Measurements from ENCODE around the gene NALCN.

NALCN gene

DNA sequence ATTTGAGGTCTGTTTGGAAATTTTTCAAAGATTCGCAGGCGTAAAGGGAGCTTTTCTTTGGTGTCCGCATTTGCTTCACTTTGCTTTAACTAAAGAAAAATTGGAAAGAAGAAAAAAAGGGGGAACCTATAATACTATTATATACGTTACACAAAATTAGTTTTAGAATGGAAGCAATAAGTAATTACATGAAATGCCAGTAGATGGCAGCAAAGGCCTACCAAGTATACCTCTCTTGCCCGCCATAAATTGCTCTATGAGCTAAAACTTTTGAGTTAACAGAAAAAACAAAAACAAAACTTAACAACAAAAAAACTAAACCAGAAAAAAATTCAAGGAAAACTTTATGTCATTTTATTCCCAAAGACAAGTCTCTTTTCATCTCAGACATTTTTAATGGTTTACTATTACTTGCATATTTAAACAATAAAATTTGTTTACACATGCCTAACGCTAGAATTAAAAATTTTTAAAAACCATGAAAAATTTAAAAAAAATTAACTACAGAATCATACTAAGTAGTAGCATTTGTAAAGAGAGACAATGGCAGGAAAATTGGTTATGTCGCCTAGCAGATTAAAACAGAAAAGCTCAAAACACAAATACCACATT lies 271.4 kb downstream of the NALCN start:
- TF ChIP-seq EZH2 (IDR thresholded peaks at IDR 0.05; ENCODE audit: borderline replicate concordance, low read depth, low read length, severe bottlenecking): no peak
- TF ChIP-seq, protein P1, sequence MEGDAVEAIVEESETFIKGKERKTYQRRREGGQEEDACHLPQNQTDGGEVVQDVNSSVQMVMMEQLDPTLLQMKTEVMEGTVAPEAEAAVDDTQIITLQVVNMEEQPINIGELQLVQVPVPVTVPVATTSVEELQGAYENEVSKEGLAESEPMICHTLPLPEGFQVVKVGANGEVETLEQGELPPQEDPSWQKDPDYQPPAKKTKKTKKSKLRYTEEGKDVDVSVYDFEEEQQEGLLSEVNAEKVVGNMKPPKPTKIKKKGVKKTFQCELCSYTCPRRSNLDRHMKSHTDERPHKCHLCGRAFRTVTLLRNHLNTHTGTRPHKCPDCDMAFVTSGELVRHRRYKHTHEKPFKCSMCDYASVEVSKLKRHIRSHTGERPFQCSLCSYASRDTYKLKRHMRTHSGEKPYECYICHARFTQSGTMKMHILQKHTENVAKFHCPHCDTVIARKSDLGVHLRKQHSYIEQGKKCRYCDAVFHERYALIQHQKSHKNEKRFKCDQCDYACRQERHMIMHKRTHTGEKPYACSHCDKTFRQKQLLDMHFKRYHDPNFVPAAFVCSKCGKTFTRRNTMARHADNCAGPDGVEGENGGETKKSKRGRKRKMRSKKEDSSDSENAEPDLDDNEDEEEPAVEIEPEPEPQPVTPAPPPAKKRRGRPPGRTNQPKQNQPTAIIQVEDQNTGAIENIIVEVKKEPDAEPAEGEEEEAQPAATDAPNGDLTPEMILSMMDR (IDR thresholded peaks at IDR 0.05; ENCODE audit: borderline replicate concordance, extremely low read depth, low read length, poor library complexity, severe bottlenecking): peak; percentile 78

DNA sequence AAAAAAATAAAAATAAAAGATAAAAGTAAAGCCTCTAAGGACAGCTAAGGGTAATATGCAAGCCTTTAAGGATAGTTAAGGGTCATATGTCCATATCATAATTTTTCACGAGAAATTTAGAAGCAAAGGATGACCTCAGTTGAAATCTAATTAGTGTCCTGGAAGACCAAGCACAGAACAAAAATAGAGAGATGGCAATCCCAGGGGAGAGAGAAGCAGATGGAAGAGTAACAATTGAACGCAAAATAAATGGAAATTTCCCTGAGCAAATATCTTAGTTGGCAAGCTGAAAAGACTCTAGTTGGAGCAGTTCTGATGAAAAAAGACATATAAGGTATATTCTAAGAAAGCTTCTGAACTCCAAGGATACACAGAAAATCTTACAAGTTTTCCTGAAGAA lies 275.4 kb downstream of the NALCN start:
- H3K9me3 ChIP-seq (ENCODE audit: insufficient read depth, low read length, severe bottlenecking): no peaks in the 10 kb centered on the region
- DNase-seq (no peak), ATAC-seq (ENCODE audit: insufficient read depth, low read depth) (no peak)
- no peak overlapping the region for H3K27ac ChIP-seq (ENCODE audit: low read length)
- H3K27me3 ChIP-seq (ENCODE audit: insufficient read depth, low read length, poor library complexity): peaks cover 3% of the 10 kb centered on the region
- no peaks in the 10 kb centered on the region for H3K79me2 ChIP-seq (ENCODE audit: insufficient read depth, low read length)
- no peak overlapping the region for H3K4me3 ChIP-seq (ENCODE audit: low read depth in 1 of 2, low read length in 2 of 2)
- no peak overlapping the region for H2AFZ ChIP-seq (ENCODE audit: low read depth, low read length)
- H3K4me2 ChIP-seq (ENCODE audit: insufficient read depth, low read length): no peak overlapping the region
- H3K4me1 ChIP-seq (ENCODE audit: insufficient read depth, low read length): no peaks in the 10 kb centered on the region
- no peaks in the 10 kb centered on the region for H4K20me1 ChIP-seq (ENCODE audit: insufficient read depth, low read length)
- H3K9ac ChIP-seq (ENCODE audit: low read depth, low read length): no peak overlapping the region
- TF ChIP-seq, protein P1 (IDR thresholded peaks at IDR 0.05; ENCODE audit: borderline replicate concordance, extremely low read depth, low read length, poor library complexity, severe bottlenecking): no peak
- TF ChIP-seq EZH2 (IDR thresholded peaks at IDR 0.05; ENCODE audit: borderline replicate concordance, low read depth, low read length, severe bottlenecking): no peak
- H3K36me3 ChIP-seq (ENCODE audit: insufficient read depth, low read length): no peaks in the 10 kb centered on the region

More for the DNA sequence above, 271.4 kb downstream of the NALCN start:
- Histone ChIP-seq H3K9ac (ENCODE audit: low read depth, low read length) (no peak overlapping the region), H3K9me3 (ENCODE audit: insufficient read depth, low read length, severe bottlenecking) (no peaks in the 10 kb centered on the region), H3K79me2 (ENCODE audit: insufficient read depth, low read length) (no peaks in the 10 kb centered on the region), H3K4me2 (ENCODE audit: insufficient read depth, low read length) (no peak overlapping the region), H3K27me3 (ENCODE audit: insufficient read depth, low read length, poor library complexity) (peaks cover 3% of the 10 kb centered on the region), H3K36me3 (ENCODE audit: insufficient read depth, low read length) (no peaks in the 10 kb centered on the region), H2AFZ (ENCODE audit: low read depth, low read length) (no peak overlapping the region), H3K4me1 (ENCODE audit: insufficient read depth, low read length) (no peaks in the 10 kb centered on the region), H3K27ac (ENCODE audit: low read length) (no peak overlapping the region), H4K20me1 (ENCODE audit: insufficient read depth, low read length) (no peaks in the 10 kb centered on the region), H3K4me3 (ENCODE audit: low read depth in 1 of 2, low read length in 2 of 2) (no peak overlapping the region)
- ATAC-seq (ENCODE audit: insufficient read depth, low read depth) (peak; percentile 78), DNase-seq (peak; percentile 25)

DNA sequence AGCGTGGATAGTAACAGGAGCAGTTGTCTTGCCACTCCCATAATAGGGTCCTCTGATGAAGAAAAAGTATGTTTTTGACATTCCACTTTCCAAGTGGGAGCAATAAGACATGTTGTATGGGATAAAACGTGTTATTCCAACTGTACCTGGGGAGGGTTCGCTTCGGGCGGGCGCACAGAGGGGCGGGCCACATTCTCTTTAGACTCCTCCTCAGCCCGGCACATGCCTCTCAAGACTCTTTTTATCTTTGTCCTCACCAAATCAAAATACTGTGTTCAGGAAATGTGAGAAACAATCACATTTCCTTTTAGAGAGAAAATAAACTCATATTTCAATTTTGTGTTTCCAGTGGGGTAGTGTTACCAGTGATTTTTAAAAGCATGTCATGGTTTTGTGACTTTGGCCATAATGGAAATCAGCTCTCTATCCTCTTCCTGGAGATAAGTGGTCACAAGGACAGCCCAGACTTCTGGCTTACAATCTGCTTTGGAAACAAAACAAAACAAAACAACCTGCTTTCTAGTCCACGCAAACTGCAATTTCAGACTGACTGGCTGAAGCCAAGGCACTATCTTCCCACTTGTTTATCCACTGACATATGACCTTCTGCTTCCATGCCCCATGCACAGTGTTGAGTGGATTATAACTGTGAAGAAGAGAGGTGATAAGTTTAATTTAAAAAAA lies 276.1 kb downstream of the NALCN start:
- Histone ChIP-seq H3K36me3 (ENCODE audit: insufficient read depth, low read length) (no peaks in the 10 kb centered on the region), H3K4me3 (ENCODE audit: low read depth in 1 of 2, low read length in 2 of 2) (no peak overlapping the region), H3K79me2 (ENCODE audit: insufficient read depth, low read length) (no peaks in the 10 kb centered on the region), H2AFZ (ENCODE audit: low read depth, low read length) (no peak overlapping the region), H4K20me1 (ENCODE audit: insufficient read depth, low read length) (no peaks in the 10 kb centered on the region), H3K27me3 (ENCODE audit: insufficient read depth, low read length, poor library complexity) (peaks cover 3% of the 10 kb centered on the region), H3K9ac (ENCODE audit: low read depth, low read length) (no peak overlapping the region), H3K27ac (ENCODE audit: low read length) (no peak overlapping the region), H3K4me1 (ENCODE audit: insufficient read depth, low read length) (no peaks in the 10 kb centered on the region), H3K9me3 (ENCODE audit: insufficient read depth, low read length, severe bottlenecking) (no peaks in the 10 kb centered on the region), H3K4me2 (ENCODE audit: insufficient read depth, low read length) (no peak overlapping the region)
- DNase-seq (no peak), ATAC-seq (ENCODE audit: insufficient read depth, low read depth) (no peak)
- TF ChIP-seq EZH2 (IDR thresholded peaks at IDR 0.05; ENCODE audit: borderline replicate concordance, low read depth, low read length, severe bottlenecking): no peak
- TF ChIP-seq, protein P1 (IDR thresholded peaks at IDR 0.05; ENCODE audit: borderline replicate concordance, extremely low read depth, low read length, poor library complexity, severe bottlenecking): no peak

Measured in DND-41 (cell line).